Parathyroid adenoma (tissue), 2 donors: ENCODE results near the gene TLR4.
A peak's percentile ranks its signal among the peaks of the same experiment; 100 is the strongest.

Source experiments
- H2AFZ ChIP-seq: fragments of 300-600 bp; sonication (generic); one replicate; pipeline ENCODE4 v1.7.0; 2017; ENCODE audit warnings: antibody characterized with exemption, mild to moderate bottlenecking
- H3K27ac ChIP-seq: fragments of 300-600 bp; sonication (generic); one replicate; pipeline ENCODE4 v1.7.0; 2017
- H3K27me3 ChIP-seq: fragments of 300-600 bp; sonication (generic); one replicate; pipeline ENCODE4 v1.7.0; 2017; ENCODE audit warnings: low read length; ENCODE audit not compliant: control insufficient read depth, insufficient read depth
- H3K36me3 ChIP-seq: fragments of 300-600 bp; sonication (generic); one replicate; pipeline ENCODE4 v1.7.0; 2017; ENCODE audit warnings: low read length; ENCODE audit not compliant: control insufficient read depth, insufficient read depth
- H3K4me1 ChIP-seq: fragments of 300-600 bp; sonication (generic); one replicate; pipeline ENCODE4 v1.7.0; 2017; ENCODE audit warnings: control low read depth
- H3K4me2 ChIP-seq: fragments of 300-600 bp; sonication (generic); one replicate; pipeline ENCODE4 v1.7.0; 2017; ENCODE audit warnings: low read length
- H3K4me3 ChIP-seq: fragments of 300-600 bp; sonication (generic); one replicate; pipeline ENCODE4 v1.7.0; 2017; ENCODE audit warnings: low read depth, low read length
- H3K79me2 ChIP-seq: fragments of 300-600 bp; sonication (generic); one replicate; pipeline ENCODE4 v1.7.0; 2017; ENCODE audit warnings: control low read depth
- H3K9ac ChIP-seq: fragments of 300-600 bp; sonication (generic); one replicate; pipeline ENCODE4 v1.7.0; 2017; ENCODE audit warnings: mild to moderate bottlenecking
- H3K9me3 ChIP-seq: fragments of 300-600 bp; sonication (generic); one replicate; pipeline ENCODE4 v1.7.0; 2017; ENCODE audit warnings: low read length; ENCODE audit not compliant: control insufficient read depth
- CTCF ChIP-seq: fragments of 300-600 bp; sonication (generic); IDR thresholded peaks from one replicate; pipeline ENCODE4 v1.7.0; 2017; ENCODE audit warnings: antibody characterized with exemption, mild to moderate bottlenecking
- donor health status: primary hyperparathyroidism.

Gene TLR4

GRCh38 chr9:117704024-117704575, at the start of gene TLR4:
Gene TLR4, plus strand, starts transcription at chr9:117704403. Its CDS starts 70 bp downstream, at chr9:117704473.
- Histone ChIP-seq H3K27me3 (no peaks in the 10 kb centered on the region), H3K79me2 (no peaks in the 10 kb centered on the region), H2AFZ (peak within 1 kb of the TSS; percentile 53), H3K9ac (no peak within 1 kb of the TSS), H3K4me1 (no peaks in the 10 kb centered on the region), H3K27ac (peak within 1 kb of the TSS; percentile 69), H3K4me2 (peak within 1 kb of the TSS; percentile 32), H3K36me3 (no peaks in the 10 kb centered on the region), H3K4me3 (peak within 1 kb of the TSS; percentile 42), H3K9me3 (no peaks in the 10 kb centered on the region)
- no peak for TF ChIP-seq CTCF

- no peaks in the 10 kb centered on the region for H3K27me3 ChIP-seq
- no peak overlapping the region for H2AFZ ChIP-seq
- no peaks in the 10 kb centered on the region for H3K36me3 ChIP-seq
- H3K4me2 ChIP-seq = no peak overlapping the region
- no peaks in the 10 kb centered on the region for H3K79me2 ChIP-seq
- no peak overlapping the region for H3K9ac ChIP-seq
- H3K4me1 ChIP-seq = no peaks in the 10 kb centered on the region
- no peak overlapping the region for H3K4me3 ChIP-seq
- H3K27ac ChIP-seq = no peak overlapping the region
- H3K9me3 ChIP-seq = no peaks in the 10 kb centered on the region
- no peak for TF ChIP-seq CTCF
Observed at GRCh38 chr9:117656002-117656401, 48.2 kb upstream of the TLR4 start.

- Histone ChIP-seq H3K4me1 (no peaks in the 10 kb centered on the region), H3K27ac (no peak overlapping the region), H3K9me3 (no peaks in the 10 kb centered on the region), H2AFZ (no peak overlapping the region), H3K4me2 (no peak overlapping the region), H3K4me3 (no peak overlapping the region), H3K79me2 (no peaks in the 10 kb centered on the region), H3K36me3 (no peaks in the 10 kb centered on the region), H3K9ac (no peak overlapping the region), H3K27me3 (no peaks in the 10 kb centered on the region)
- no peak for TF ChIP-seq CTCF
Observed at GRCh38 chr9:117662651-117663050, 41.6 kb upstream of the TLR4 start.

- Histone ChIP-seq H3K9ac (no peak overlapping the region), H2AFZ (no peak overlapping the region), H3K4me1 (no peaks in the 10 kb centered on the region), H3K27me3 (no peaks in the 10 kb centered on the region), H3K79me2 (no peaks in the 10 kb centered on the region), H3K4me3 (no peak overlapping the region), H3K36me3 (no peaks in the 10 kb centered on the region), H3K4me2 (no peak overlapping the region), H3K9me3 (no peaks in the 10 kb centered on the region), H3K27ac (no peak overlapping the region)
- no peak for TF ChIP-seq CTCF
Observed at GRCh38 chr9:117664419-117664818, 39.8 kb upstream of the TLR4 start.

- Histone ChIP-seq H3K4me1 (no peaks in the 10 kb centered on the region), H3K36me3 (no peaks in the 10 kb centered on the region), H3K9ac (no peak overlapping the region), H3K4me3 (no peak overlapping the region), H2AFZ (no peak overlapping the region), H3K27me3 (no peaks in the 10 kb centered on the region), H3K9me3 (no peaks in the 10 kb centered on the region), H3K4me2 (no peak overlapping the region), H3K27ac (no peak overlapping the region), H3K79me2 (no peaks in the 10 kb centered on the region)
- no peak for TF ChIP-seq CTCF
Observed at GRCh38 chr9:117665601-117666385, 38.4 kb upstream of the TLR4 start.
